GM23248 (cell line): ENCODE measurements around the gene GPR137B.

ENCODE experiments used
- EZH2 ChIP-seq: fragments of 200-600 bp; sonication (generic); IDR thresholded peaks from 2 replicates; pipeline ENCODE4 v1.6.1; 2018; ENCODE audit warnings: antibody characterized with exemption, mild to moderate bottlenecking; ENCODE audit not compliant: insufficient read depth, poor library complexity, severe bottlenecking
- EZH2phosphoT487 ChIP-seq: fragments of 200-600 bp; sonication (generic); IDR thresholded peaks from 2 replicates; pipeline ENCODE4 v1.6.1; 2018; ENCODE audit warnings: antibody characterized with exemption, moderate library complexity, mild to moderate bottlenecking, low read depth; ENCODE audit not compliant: insufficient read depth

DNA sequence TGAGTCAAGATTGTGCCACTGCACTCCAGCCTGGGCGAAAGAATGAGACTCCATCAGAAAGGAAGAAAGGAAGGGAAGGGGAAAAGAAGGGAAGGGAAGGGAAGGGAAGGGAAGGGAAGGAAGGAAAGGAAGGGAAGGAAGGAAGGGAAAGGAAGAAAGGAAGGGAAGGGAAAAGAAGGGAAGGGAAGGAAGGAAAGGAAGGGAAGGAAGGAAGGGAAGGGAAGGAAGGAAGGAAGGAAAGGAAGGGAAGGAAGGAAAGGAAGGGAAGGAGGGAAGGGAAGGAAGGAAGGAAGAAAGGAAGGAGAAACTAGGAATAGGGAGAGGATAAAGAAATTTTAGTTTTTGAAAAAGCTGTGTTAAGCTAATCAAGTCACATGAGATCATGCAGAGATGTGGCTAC, 44.1 kb upstream of the GPR137B start:
- TF ChIP-seq EZH2phosphoT487 (no peak), EZH2 (no peak)
